CD8-positive, alpha-beta memory T cell (primary cell): Measurements from ENCODE around the gene RTN4R. TPM values are rescaled to one million over a fixed set of nuclear protein-coding genes. Genes with fewer than 3 reads are reported as not detected.

Experiments used
- CTCF ChIA-PET: fragments of 350-600 bp; sonication (Branson Sonifier 250); formaldehyde crosslinking; loops from one replicate; lab custom pipeline; 2021; ENCODE audit warnings: antibody characterized with exemption; lab: Charles Lee
- POLR2A ChIA-PET: fragments of 350-600 bp; sonication (Branson Sonifier 250); formaldehyde crosslinking; loops from one replicate; lab custom pipeline; 2021; ENCODE audit warnings: antibody characterized with exemption; lab: Charles Lee
- DNase-seq, 5 donors: peaks; one replicate each; pipeline versions ENCODE4 v3.0.0 to v3.0.0-alpha.2; 2020 to 2022; ENCODE audit warnings: mixed read lengths in 1 of 5
- H3K27ac ChIP-seq: one replicate; pipeline ENCODE4 v1.7.0; 2013; ENCODE audit warnings: low read depth, mild to moderate bottlenecking, low read length, moderate library complexity
- H3K27me3 ChIP-seq: 2 replicates; pipeline ENCODE4 v1.7.0; 2013; ENCODE audit warnings: low read length, mild to moderate bottlenecking; ENCODE audit not compliant: insufficient read depth, poor library complexity, severe bottlenecking
- H3K36me3 ChIP-seq: 2 replicates; pipeline ENCODE4 v1.7.0; 2013; ENCODE audit warnings: mild to moderate bottlenecking, low read length, moderate library complexity; ENCODE audit not compliant: insufficient read depth
- H3K4me1 ChIP-seq: 2 replicates; pipeline ENCODE4 v1.7.0; 2013; ENCODE audit warnings: mild to moderate bottlenecking, low read length, moderate library complexity; ENCODE audit not compliant: insufficient read depth
- H3K4me3 ChIP-seq: 2 replicates; pipeline ENCODE4 v1.7.0; 2013; ENCODE audit warnings: mild to moderate bottlenecking, low read length
- H3K9me3 ChIP-seq: 2 replicates; pipeline ENCODE4 v1.7.0; 2013; ENCODE audit warnings: mild to moderate bottlenecking, low read length
- H3K27ac Mint-ChIP-seq, 8 donors: one replicate each; pipeline ENCODE4 v1.8.0; 2020 to 2021; ENCODE audit warnings: mixed read lengths in 8 of 8, mild to moderate bottlenecking in 6 of 8, inconsistent platforms in 3 of 8, moderate library complexity in 3 of 8
- H3K27me3 Mint-ChIP-seq, 2 donors: one replicate each; pipeline ENCODE4 v1.8.0; 2020 to 2021; ENCODE audit warnings: mixed read lengths in 2 of 2, mild to moderate bottlenecking in 1 of 2, moderate library complexity in 1 of 2
- H3K36me3 Mint-ChIP-seq, 3 donors: one replicate each; pipeline ENCODE4 v1.8.0; 2020 to 2021; ENCODE audit warnings: mixed read lengths in 3 of 3, inconsistent platforms in 1 of 3, mild to moderate bottlenecking in 1 of 3
- H3K4me1 Mint-ChIP-seq, 3 donors: one replicate each; pipeline ENCODE4 v1.8.0; 2020 to 2021; ENCODE audit warnings: mixed read lengths in 3 of 3, inconsistent platforms in 1 of 3, mild to moderate bottlenecking in 1 of 3
- H3K4me3 Mint-ChIP-seq, 7 donors: one replicate each; pipeline ENCODE4 v1.8.0; 2020 to 2021; ENCODE audit warnings: mixed read lengths in 7 of 7, mild to moderate bottlenecking in 6 of 7, moderate library complexity in 4 of 7, inconsistent platforms in 2 of 7
- H3K9me3 Mint-ChIP-seq, 5 donors: one replicate each; pipeline ENCODE4 v1.8.0; 2020 to 2022; ENCODE audit warnings: mixed read lengths in 5 of 5, mild to moderate bottlenecking in 3 of 5, moderate library complexity in 2 of 5, inconsistent platforms in 1 of 5
- polyA plus RNA-seq: library from polyadenylated mRNA; unstranded; fragments of 300-500 nt; fragmentation: Illumina TruSeq; gene quantifications from one replicate; pipeline ENCODE4 v1.2.3, GENCODE V29; 2021
- total RNA-seq, 2 experiments: library from RNA; stranded (reverse); gene quantifications; one replicate each; pipeline ENCODE4 v1.2.3, GENCODE V29; 2021

Gene RTN4R
- total and polyA plus RNA-seq, 3 experiments from 2014 or later, result 1.8 to 6.0 (median 2.7) TPM

GRCh38 chr22:20256027-20256426, 12.1 kb downstream of the RTN4R start:
- Mint-ChIP-seq H3K4me3 (no peak overlapping the region), H3K27ac (no peak overlapping the region), H3K36me3 (no peaks in the 10 kb centered on the region), H3K9me3 (no peaks in the 10 kb centered on the region), H3K4me1 (peaks cover 0 to 11% (median 6%) of the 10 kb centered on the region in 3 donors), H3K27me3 (peaks cover 0 to 2% of the 10 kb centered on the region in 2 donors)
- Histone ChIP-seq H3K27ac (no peak overlapping the region), H3K9me3 (no peaks in the 10 kb centered on the region), H3K4me3 (no peak overlapping the region), H3K27me3 (no peaks in the 10 kb centered on the region), H3K36me3 (no peaks in the 10 kb centered on the region), H3K4me1 (no peaks in the 10 kb centered on the region)
- ChIA-PET POLR2A (no interaction called here), CTCF (no interaction called here)
- no peak for DNase-seq

- Histone ChIP-seq H3K36me3 (no peaks in the 10 kb centered on the region), H3K4me1 (no peaks in the 10 kb centered on the region), H3K27me3 (no peaks in the 10 kb centered on the region), H3K9me3 (no peaks in the 10 kb centered on the region), H3K4me3 (no peak overlapping the region), H3K27ac (no peak overlapping the region)
- ChIA-PET POLR2A (no interaction called here), CTCF (no interaction called here)
- H3K36me3 Mint-ChIP-seq, result no peaks in the 10 kb centered on the region
- DNase-seq, result no peak
- no peak overlapping the region for H3K4me3 Mint-ChIP-seq
- peaks cover 0 to 16% (median 8%) of the 10 kb centered on the region in 3 donors for H3K4me1 Mint-ChIP-seq
- peak overlapping the region in 3 of 8 donors; percentile 51 to 75 (median 68) for H3K27ac Mint-ChIP-seq
- no peaks in the 10 kb centered on the region for H3K9me3 Mint-ChIP-seq
- H3K27me3 Mint-ChIP-seq, result peaks cover 0 to 2% of the 10 kb centered on the region in 2 donors
These were observed 12.9 kb downstream of the RTN4R start for GRCh38 chr22:20254975-20255946.

DNA sequence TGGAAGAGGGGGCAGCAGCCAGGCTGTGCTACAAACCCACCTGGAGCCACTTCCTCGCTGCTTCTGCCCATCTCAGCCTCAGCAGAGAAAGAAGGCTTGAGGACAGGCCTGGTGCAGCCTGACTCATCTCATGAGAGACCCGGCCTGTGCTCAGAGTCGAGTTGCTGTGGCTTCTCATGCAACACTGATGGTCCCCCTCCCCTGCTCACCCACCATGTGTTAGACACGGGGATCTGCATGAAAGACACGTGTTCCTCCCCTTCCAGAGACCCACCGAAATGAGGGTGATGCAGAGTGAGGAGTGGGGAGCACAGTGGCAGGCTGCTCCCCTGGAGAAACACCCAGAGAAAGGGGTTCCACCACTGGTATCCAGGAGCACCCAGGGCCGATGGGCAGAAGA, 15.0 kb downstream of the RTN4R start:
- Mint-ChIP-seq H3K4me1 (peaks cover 0 to 19% (median 9%) of the 10 kb centered on the region in 3 donors), H3K36me3 (no peaks in the 10 kb centered on the region), H3K9me3 (no peaks in the 10 kb centered on the region), H3K27ac (peak overlapping the region in 1 of 8 donors; percentile 27), H3K4me3 (no peak overlapping the region), H3K27me3 (peaks cover 0 to 2% of the 10 kb centered on the region in 2 donors)
- H3K27me3 ChIP-seq, result no peaks in the 10 kb centered on the region
- H3K27ac ChIP-seq, result no peak overlapping the region
- H3K4me3 ChIP-seq, result no peak overlapping the region
- H3K36me3 ChIP-seq, result no peaks in the 10 kb centered on the region
- H3K4me1 ChIP-seq, result no peaks in the 10 kb centered on the region
- ChIA-PET CTCF (no interaction called here), POLR2A (no interaction called here)
- DNase-seq, result no peak
- no peaks in the 10 kb centered on the region for H3K9me3 ChIP-seq

- Mint-ChIP-seq H3K27ac (no peak overlapping the region), H3K4me3 (no peak overlapping the region), H3K4me1 (peaks cover 0 to 20% (median 9%) of the 10 kb centered on the region in 3 donors), H3K36me3 (no peaks in the 10 kb centered on the region), H3K27me3 (peaks cover 0 to 2% of the 10 kb centered on the region in 2 donors), H3K9me3 (no peaks in the 10 kb centered on the region)
- no peak for DNase-seq
- H3K27me3 ChIP-seq, result no peaks in the 10 kb centered on the region
- H3K27ac ChIP-seq, result no peak overlapping the region
- POLR2A ChIA-PET, result no interaction called here
- no peak overlapping the region for H3K4me3 ChIP-seq
- no peaks in the 10 kb centered on the region for H3K4me1 ChIP-seq
- CTCF ChIA-PET, result no interaction called here
- no peaks in the 10 kb centered on the region for H3K9me3 ChIP-seq
- H3K36me3 ChIP-seq, result no peaks in the 10 kb centered on the region
These were observed 16.1 kb downstream of the RTN4R start for GRCh38 chr22:20251981-20252380.

GRCh38 chr22:20251491-20251890, 16.6 kb downstream of the RTN4R start:
- no peak overlapping the region for H3K4me3 Mint-ChIP-seq
- H3K36me3 Mint-ChIP-seq, result no peaks in the 10 kb centered on the region
- peaks cover 0 to 25% (median 9%) of the 10 kb centered on the region in 3 donors for H3K4me1 Mint-ChIP-seq
- Histone ChIP-seq H3K36me3 (no peaks in the 10 kb centered on the region), H3K4me1 (no peaks in the 10 kb centered on the region), H3K4me3 (no peak overlapping the region), H3K27ac (no peak overlapping the region), H3K9me3 (no peaks in the 10 kb centered on the region), H3K27me3 (no peaks in the 10 kb centered on the region)
- no peak overlapping the region for H3K27ac Mint-ChIP-seq
- CTCF ChIA-PET, result no interaction called here
- H3K27me3 Mint-ChIP-seq, result peaks cover 0 to 2% of the 10 kb centered on the region in 2 donors
- POLR2A ChIA-PET, result no interaction called here
- no peaks in the 10 kb centered on the region for H3K9me3 Mint-ChIP-seq
- DNase-seq, result no peak

DNA sequence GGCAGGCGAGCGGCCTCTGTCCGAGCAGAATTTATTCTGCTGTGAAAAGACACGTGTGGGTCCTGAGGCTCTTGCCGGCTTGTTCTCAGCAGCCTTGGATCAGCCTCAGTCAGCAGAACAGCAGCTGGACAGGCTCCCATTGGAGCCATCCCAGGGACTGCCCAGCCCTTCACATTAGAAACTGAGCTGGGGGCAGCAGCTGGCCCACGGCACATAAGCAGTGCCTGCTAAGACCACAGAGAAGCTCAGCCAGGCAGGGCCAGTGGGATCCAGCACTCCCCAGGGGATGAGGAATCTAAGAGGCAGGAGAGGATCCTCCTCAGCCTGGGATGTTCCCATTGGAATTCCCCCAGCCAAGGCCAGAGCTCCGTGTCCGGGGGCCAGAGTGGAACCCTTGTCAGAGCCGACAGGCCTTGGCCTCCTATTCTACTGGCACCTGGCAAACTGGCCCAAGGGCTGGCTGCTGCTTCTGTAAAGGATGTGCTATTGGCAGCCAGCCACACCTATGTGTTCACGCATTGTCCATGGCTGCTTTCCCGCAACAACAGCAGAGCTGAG, 18.2 kb downstream of the RTN4R start:
- Mint-ChIP-seq H3K36me3 (no peaks in the 10 kb centered on the region), H3K27ac (no peak overlapping the region), H3K4me3 (no peak overlapping the region), H3K9me3 (no peaks in the 10 kb centered on the region), H3K27me3 (peaks cover 0 to under 1% of the 10 kb centered on the region in 2 donors), H3K4me1 (peaks cover 11 to 33% (median 19%) of the 10 kb centered on the region in 3 donors)
- no peak overlapping the region for H3K27ac ChIP-seq
- no peak for DNase-seq
- no peaks in the 10 kb centered on the region for H3K27me3 ChIP-seq
- no peaks in the 10 kb centered on the region for H3K36me3 ChIP-seq
- CTCF ChIA-PET, result interaction anchor here (1.1 kb wide), 1 partner anchor 11 kb away, joined by 4 read pairs; no protein-coding TSS in a partner anchor
- H3K9me3 ChIP-seq, result no peaks in the 10 kb centered on the region
- peaks cover 14% of the 10 kb centered on the region for H3K4me1 ChIP-seq
- no peak overlapping the region for H3K4me3 ChIP-seq
- POLR2A ChIA-PET, result no interaction called here

GRCh38 chr22:20248461-20248978, 19.6 kb downstream of the RTN4R start:
- H3K27me3 ChIP-seq, result no peaks in the 10 kb centered on the region
- Mint-ChIP-seq H3K27ac (no peak overlapping the region), H3K4me3 (no peak overlapping the region), H3K4me1 (peaks cover 25 to 40% (median 26%) of the 10 kb centered on the region in 3 donors), H3K36me3 (no peaks in the 10 kb centered on the region), H3K27me3 (no peaks in the 10 kb centered on the region), H3K9me3 (no peaks in the 10 kb centered on the region)
- ChIA-PET POLR2A (no interaction called here), CTCF (no interaction called here)
- peaks cover 27% of the 10 kb centered on the region for H3K4me1 ChIP-seq
- no peaks in the 10 kb centered on the region for H3K9me3 ChIP-seq
- no peak for DNase-seq
- H3K27ac ChIP-seq, result no peak overlapping the region
- no peaks in the 10 kb centered on the region for H3K36me3 ChIP-seq
- no peak overlapping the region for H3K4me3 ChIP-seq
